HCT116 (cell line): Measurements from ENCODE around the gene MAGEB1. TPM values are rescaled to one million over a fixed set of nuclear protein-coding genes. Genes with fewer than 3 reads are reported as not detected.

Source experiments
- ATAC-seq: fragments of 200-7000 bp; cut with Tn5 transposase; 2 replicates; pipeline ENCODE4 v1.9.1; 2020; ENCODE audit warnings: mild to moderate bottlenecking, moderate library complexity
- BruUV-seq: library from RNA; stranded (reverse); fragments of 400-500 nt; replicated peaks from 2 replicates; lab custom pipeline; 2021; lab: Mats Ljungman, UMichigan
- CTCF ChIA-PET: fragments of 300-600 bp; sonication (Branson Sonifier 250); formaldehyde crosslinking; loops from one replicate; lab custom pipeline; 2021; ENCODE audit warnings: antibody characterized with exemption; lab: Charles Lee
- POLR2A ChIA-PET: fragments of 300-600, 350-600 bp; sonication (Branson Sonifier 250); formaldehyde crosslinking; loops from one replicate; lab custom pipeline; 2021; ENCODE audit warnings: antibody characterized with exemption; lab: Charles Lee
- RAD21 ChIA-PET, 2 experiments: fragments of 300-600 bp; sonication (Branson Sonifier 250); formaldehyde crosslinking; loops; one replicate each; lab custom pipeline; 2023; ENCODE audit warnings: low total read pairs in 2 of 2; ENCODE audit not compliant: uncharacterized antibody in 2 of 2, unreplicated experiment in 2 of 2, low non-redundant PET in 1 of 2; lab: Charles Lee
- DNase-seq: peaks from one replicate; pipeline ENCODE4 v3.0.0-alpha.2; 2010; ENCODE audit warnings: low read depth, low spot score
- H2AFZ ChIP-seq: fragments of 200-600 bp; shearing (Covaris generic), sonication (generic); 2 replicates; pipeline ENCODE4 v1.6.1; 2017; ENCODE audit warnings: low read depth, mixed run types, mixed read lengths, antibody characterized with exemption, low read length; ENCODE audit not compliant: poor library complexity, severe bottlenecking
- H3K27ac ChIP-seq: 2 replicates; pipeline ENCODE4 v1.5.1; 2012; ENCODE audit warnings: low read depth, low read length
- H3K27me3 ChIP-seq: fragments of 200-600 bp; sonication (generic); 2 replicates; pipeline ENCODE4 v1.6.1; 2016; ENCODE audit warnings: mixed run types, low read length, mixed read lengths; ENCODE audit not compliant: insufficient read depth
- H3K36me3 ChIP-seq, 2 experiments: fragments of 200-500 bp in 1 of 2; fragments of 200-600 bp in 1 of 2; sonication (Bioruptor generic) in 1 of 2; sonication (generic) in 1 of 2; 2 replicates each; pipeline versions ENCODE4 v1.5.1 to v1.6.1; 2014 to 2016; ENCODE audit warnings: low read length in 2 of 2, inconsistent platforms in 1 of 2, mixed read lengths in 1 of 2, mixed run types in 1 of 2; ENCODE audit not compliant: insufficient read depth in 2 of 2, control insufficient read depth in 1 of 2
- H3K4me1 ChIP-seq, 2 experiments: fragments of 200-600 bp in 1 of 2; sonication (generic) in 1 of 2; 2 replicates each; pipeline versions ENCODE4 v1.5.1 to v1.6.1; 2012 to 2017; ENCODE audit warnings: low read length in 2 of 2, inconsistent platforms in 1 of 2, mild to moderate bottlenecking in 1 of 2, mixed read lengths in 1 of 2, mixed run types in 1 of 2, moderate library complexity in 1 of 2; ENCODE audit not compliant: insufficient read depth in 2 of 2, control insufficient read depth in 1 of 2
- H3K4me2 ChIP-seq: fragments of 200-600 bp; sonication (generic); 2 replicates; pipeline ENCODE4 v1.6.1; 2017; ENCODE audit warnings: mixed run types, low read length, mixed read lengths
- H3K4me3 ChIP-seq, 2 experiments: fragments of 200-600 bp in 1 of 2; sonication (generic) in 1 of 2; replicated peaks in 1 of 2; 2 replicates each; pipeline ENCODE4 v1.5.1; 2011 to 2016; ENCODE audit warnings: low read length in 2 of 2, control low read depth in 1 of 2, low read depth in 1 of 2, mild to moderate bottlenecking in 1 of 2, mixed read lengths in 1 of 2, mixed run types in 1 of 2
- H3K79me2 ChIP-seq: fragments of 200-600 bp; sonication (generic); 2 replicates; pipeline ENCODE4 v1.6.1; 2017; ENCODE audit warnings: mild to moderate bottlenecking, mixed run types, low read length, moderate library complexity, mixed read lengths; ENCODE audit not compliant: insufficient read depth
- H3K9ac ChIP-seq: fragments of 200-600 bp; sonication (generic); 2 replicates; pipeline ENCODE4 v1.6.1; 2016; ENCODE audit warnings: low read length, mixed read lengths
- H3K9me2 ChIP-seq: fragments of 200-600 bp; sonication (generic), shearing (Covaris generic); 2 replicates; pipeline ENCODE4 v1.6.1; 2017; ENCODE audit warnings: mixed run types, mild to moderate bottlenecking, moderate library complexity; ENCODE audit not compliant: insufficient read depth
- H3K9me3 ChIP-seq, 2 experiments: fragments of 200-500 bp in 1 of 2; fragments of 200-600 bp in 1 of 2; sonication (Bioruptor generic) in 1 of 2; sonication (generic) in 1 of 2; 2 replicates each; pipeline ENCODE4 v1.6.1; 2014 to 2017; ENCODE audit warnings: low read length in 2 of 2, mixed read lengths in 2 of 2, inconsistent platforms in 1 of 2, low read depth in 1 of 2, mild to moderate bottlenecking in 1 of 2, mixed run types in 1 of 2, moderate library complexity in 1 of 2; ENCODE audit not compliant: control insufficient read depth in 1 of 2, insufficient read depth in 1 of 2
- H4K20me1 ChIP-seq: fragments of 200-600 bp; sonication (generic), shearing (Covaris generic); 2 replicates; pipeline ENCODE4 v1.6.1; 2017; ENCODE audit warnings: mixed run types, mild to moderate bottlenecking, moderate library complexity; ENCODE audit not compliant: insufficient read depth
- CBX3 ChIP-seq: IDR thresholded peaks from 2 replicates; pipeline ENCODE4 v1.6.1; 2012; ENCODE audit warnings: low read depth
- CEBPB ChIP-seq: IDR thresholded peaks from 2 replicates; pipeline ENCODE4 v1.6.1; 2012; ENCODE audit warnings: low read depth
- CTCF ChIP-seq, 3 experiments: fragments of 200-600 bp in 1 of 3; sonication (generic) in 1 of 3; IDR thresholded peaks in 2 of 3; conservative IDR thresholded peaks in 1 of 3; 2 replicates each; pipeline ENCODE4 v1.5.1; 2012 to 2017; ENCODE audit warnings: low read depth in 2 of 3, low read length in 2 of 3, antibody characterized with exemption in 1 of 3, borderline replicate concordance in 1 of 3, control low read depth in 1 of 3, mild to moderate bottlenecking in 1 of 3, mixed read lengths in 1 of 3, mixed run types in 1 of 3, moderate library complexity in 1 of 3; ENCODE audit not compliant: insufficient read depth in 1 of 3
- MAX ChIP-seq: IDR thresholded peaks from 2 replicates; pipeline ENCODE4 v1.6.1; 2012
- RAD21 ChIP-seq: IDR thresholded peaks from 2 replicates; pipeline ENCODE4 v1.6.1; 2012; ENCODE audit warnings: low read depth, mild to moderate bottlenecking
- REST ChIP-seq: IDR thresholded peaks from 2 replicates; pipeline ENCODE4 v1.6.1; 2012; ENCODE audit warnings: low read depth
- YY1 ChIP-seq: IDR thresholded peaks from 2 replicates; pipeline ENCODE4 v1.6.1; 2011; ENCODE audit warnings: low read length, low read depth, moderate library complexity, mild to moderate bottlenecking; ENCODE audit not compliant: insufficient replicate concordance; ENCODE audit errors: extremely low read depth
- ZFX ChIP-seq: fragments of 450-650 bp; IDR thresholded peaks from 2 replicates; pipeline ENCODE4 v1.6.1; 2017
- intact Hi-C: fragments of 100-400 bp; cut with micrococcal nuclease; formaldehyde crosslinking; loops from 2 replicates; pipeline ENCODE4 v1.10.0; 2022
- total RNA-seq: library from RNA; stranded (reverse); gene quantifications from one replicate; pipeline ENCODE4 v1.2.1, GENCODE V29; 2021; ENCODE audit not compliant: unreplicated experiment

MAGEB1 gene
- total RNA-seq, 1 experiment from 2014 or later: 0.69 TPM

- Histone ChIP-seq H3K36me3 (no peaks in the 10 kb centered on the region), H4K20me1 (no peaks in the 10 kb centered on the region), H3K4me1 (no peaks in the 10 kb centered on the region), H3K27me3 (no peaks in the 10 kb centered on the region)
- POLR2A ChIA-PET: no interaction called here
- CTCF ChIA-PET: no interaction called here
- no TSS peak for BruUV-seq
- TF ChIP-seq CBX3: no peak
- TF ChIP-seq CTCF (IDR thresholded peaks at IDR 0.05 in 2 of 3, conservative IDR thresholded peaks at IDR 0.05 in 1 of 3; ENCODE audit: borderline replicate concordance in 1 of 3, insufficient read depth in 1 of 3, low read depth in 2 of 3, low read length in 2 of 3): no peak
- no peak for TF ChIP-seq CEBPB
- TF ChIP-seq ZFX: no peak
- TF ChIP-seq MAX: no peak
- TF ChIP-seq YY1: no peak
- TF ChIP-seq, all 23 proteins: peak for 0
- no peaks in the 10 kb centered on the region for H3K9me2 ChIP-seq
- no peaks in the 10 kb centered on the region for H3K79me2 ChIP-seq
- no peak overlapping the region for H3K9ac ChIP-seq
- no peaks in the 10 kb centered on the region for H3K9me3 ChIP-seq
- no peak overlapping the region for H3K27ac ChIP-seq
- no peak overlapping the region for H3K4me2 ChIP-seq
- H3K4me3 ChIP-seq: no peak overlapping the region
- DNase-seq (no peak), ATAC-seq (no peak)
- no peak overlapping the region for H2AFZ ChIP-seq
- intact Hi-C loops: no loop called here
- RAD21 ChIA-PET: no interaction called here
Measured at GRCh38 chrX:30270639-30271038, 23.7 kb downstream of the MAGEB1 start.

GRCh38 chrX:30275498-30275897 lies 28.6 kb downstream of the MAGEB1 start:
- ATAC-seq: peak; percentile 38; the same call in 1 of the 2 replicates
- H3K4me2 ChIP-seq: no peak overlapping the region
- H3K27ac ChIP-seq: no peak overlapping the region
- POLR2A ChIA-PET: no interaction called here
- RAD21 ChIA-PET: no interaction called here
- H3K79me2 ChIP-seq: no peaks in the 10 kb centered on the region
- no peaks in the 10 kb centered on the region; a peak in 1 of 4 replicates for H3K4me1 ChIP-seq
- intact Hi-C loops: loop anchor here (1.0 to 5.0 kb wide), 4 partner anchors 133 to 437 kb away; no protein-coding TSS in a partner anchor
- no peaks in the 10 kb centered on the region for H3K36me3 ChIP-seq
- CTCF ChIA-PET: interaction anchor here (0.6 to 2.5 kb wide), 3 partner anchors 214 to 239 kb away, joined by 3 to 8 read pairs (median 3); no protein-coding TSS in a partner anchor
- H4K20me1 ChIP-seq: no peaks in the 10 kb centered on the region
- no peaks in the 10 kb centered on the region for H3K9me3 ChIP-seq
- H3K27me3 ChIP-seq: no peaks in the 10 kb centered on the region
- peak overlapping the region; percentile 82 for H2AFZ ChIP-seq
- TF ChIP-seq CTCF (IDR thresholded peaks at IDR 0.05 in 2 of 3, conservative IDR thresholded peaks at IDR 0.05 in 1 of 3; ENCODE audit: borderline replicate concordance in 1 of 3, insufficient read depth in 1 of 3, low read depth in 2 of 3, low read length in 2 of 3): peak in 2 of 3 experiments; percentile 47 to 61; a peak in 4 of 6 replicates
- peak; percentile 75 for TF ChIP-seq RAD21
- TF ChIP-seq REST: no peak
- H3K4me3 ChIP-seq: no peak overlapping the region
- no peaks in the 10 kb centered on the region for H3K9me2 ChIP-seq
- BruUV-seq: no TSS peak
- no peak overlapping the region for H3K9ac ChIP-seq
- DNase-seq: peak; percentile 15
